Measurements from ENCODE around the gene MED12L. TPM values are rescaled to one million over a fixed set of nuclear protein-coding genes. Genes with fewer than 3 reads are reported as not detected.

The MED12L gene
- polyA plus RNA-seq, 1 of the 3 experiments (the other 2 are of a cell fraction), result 0.03 TPM

DNA sequence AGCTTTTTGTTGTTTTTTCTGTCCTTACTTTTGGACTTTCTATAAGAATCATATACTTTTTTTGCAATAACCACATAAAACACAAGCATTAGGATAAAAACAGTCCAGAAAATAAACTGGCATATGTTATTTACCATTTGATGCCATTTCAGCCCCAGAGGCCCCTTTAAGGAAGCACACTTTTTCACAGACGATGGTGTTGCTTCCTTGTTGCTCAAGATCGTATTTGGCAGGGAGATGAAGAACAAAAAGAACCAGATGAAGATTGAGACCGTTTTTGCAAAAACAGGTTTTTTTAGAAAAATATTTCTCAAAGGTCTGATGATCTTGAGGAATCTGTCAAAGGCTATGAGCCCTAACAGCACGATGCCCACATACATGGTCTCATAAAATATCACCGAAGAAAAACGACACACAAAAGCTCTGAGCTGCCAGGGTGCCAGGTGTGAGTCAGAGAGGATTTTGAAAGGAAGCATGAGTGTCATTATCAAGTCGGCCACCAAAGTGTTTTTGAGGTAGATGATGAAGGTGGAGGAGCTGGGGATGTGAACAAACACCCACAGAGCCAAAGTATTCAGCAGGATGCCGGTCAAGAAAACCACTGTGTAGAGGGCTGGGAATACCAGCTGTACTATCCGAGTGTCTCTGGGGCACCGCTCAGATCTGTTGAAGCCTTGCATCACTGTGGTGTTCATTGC is 243.0 kb downstream of the MED12L start (continued):
- TF ChIP-seq, protein P1, sequence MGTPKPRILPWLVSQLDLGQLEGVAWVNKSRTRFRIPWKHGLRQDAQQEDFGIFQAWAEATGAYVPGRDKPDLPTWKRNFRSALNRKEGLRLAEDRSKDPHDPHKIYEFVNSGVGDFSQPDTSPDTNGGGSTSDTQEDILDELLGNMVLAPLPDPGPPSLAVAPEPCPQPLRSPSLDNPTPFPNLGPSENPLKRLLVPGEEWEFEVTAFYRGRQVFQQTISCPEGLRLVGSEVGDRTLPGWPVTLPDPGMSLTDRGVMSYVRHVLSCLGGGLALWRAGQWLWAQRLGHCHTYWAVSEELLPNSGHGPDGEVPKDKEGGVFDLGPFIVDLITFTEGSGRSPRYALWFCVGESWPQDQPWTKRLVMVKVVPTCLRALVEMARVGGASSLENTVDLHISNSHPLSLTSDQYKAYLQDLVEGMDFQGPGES (IDR thresholded peaks at IDR 0.05; ENCODE audit: low read depth, low read length), result no peak
- TF ChIP-seq EP300 (IDR thresholded peaks at IDR 0.05; ENCODE audit: borderline replicate concordance in 1 of 2, low read depth in 1 of 2, low read length in 1 of 2) (no peak), FOXJ3 (CRISPR knock-in tag; IDR thresholded peaks at IDR 0.05) (no peak), RFX5 (IDR thresholded peaks at IDR 0.05; ENCODE audit: low read length) (no peak), GABPA (IDR thresholded peaks at IDR 0.05; ENCODE audit: low read depth) (no peak), MEF2A (IDR thresholded peaks at IDR 0.05; ENCODE audit: borderline replicate concordance, low read depth) (no peak), NFIC (IDR thresholded peaks at IDR 0.05; ENCODE audit: borderline replicate concordance) (no peak), FOXM1 (IDR thresholded peaks at IDR 0.05; ENCODE audit: low read depth) (no peak), RXRA (IDR thresholded peaks at IDR 0.05; ENCODE audit: borderline replicate concordance, low read depth) (no peak), SMC3 (IDR thresholded peaks at IDR 0.05; ENCODE audit: low read depth, low read length) (no peak), EZH2phosphoT487 (IDR thresholded peaks at IDR 0.05; ENCODE audit: borderline replicate concordance, low read depth) (no peak), RCOR1 (IDR thresholded peaks at IDR 0.05; ENCODE audit: low read length) (no peak)
- TF ChIP-seq, protein P2, sequence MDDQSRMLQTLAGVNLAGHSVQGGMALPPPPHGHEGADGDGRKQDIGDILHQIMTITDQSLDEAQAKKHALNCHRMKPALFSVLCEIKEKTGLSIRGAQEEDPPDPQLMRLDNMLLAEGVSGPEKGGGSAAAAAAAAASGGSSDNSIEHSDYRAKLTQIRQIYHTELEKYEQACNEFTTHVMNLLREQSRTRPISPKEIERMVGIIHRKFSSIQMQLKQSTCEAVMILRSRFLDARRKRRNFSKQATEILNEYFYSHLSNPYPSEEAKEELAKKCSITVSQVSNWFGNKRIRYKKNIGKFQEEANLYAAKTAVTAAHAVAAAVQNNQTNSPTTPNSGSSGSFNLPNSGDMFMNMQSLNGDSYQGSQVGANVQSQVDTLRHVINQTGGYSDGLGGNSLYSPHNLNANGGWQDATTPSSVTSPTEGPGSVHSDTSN (IDR thresholded peaks at IDR 0.05), result no peak
- TF ChIP-seq, protein P3, sequence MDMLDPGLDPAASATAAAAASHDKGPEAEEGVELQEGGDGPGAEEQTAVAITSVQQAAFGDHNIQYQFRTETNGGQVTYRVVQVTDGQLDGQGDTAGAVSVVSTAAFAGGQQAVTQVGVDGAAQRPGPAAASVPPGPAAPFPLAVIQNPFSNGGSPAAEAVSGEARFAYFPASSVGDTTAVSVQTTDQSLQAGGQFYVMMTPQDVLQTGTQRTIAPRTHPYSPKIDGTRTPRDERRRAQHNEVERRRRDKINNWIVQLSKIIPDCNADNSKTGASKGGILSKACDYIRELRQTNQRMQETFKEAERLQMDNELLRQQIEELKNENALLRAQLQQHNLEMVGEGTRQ (IDR thresholded peaks at IDR 0.05; ENCODE audit: borderline replicate concordance, low read depth, low read length), result no peak

DNA sequence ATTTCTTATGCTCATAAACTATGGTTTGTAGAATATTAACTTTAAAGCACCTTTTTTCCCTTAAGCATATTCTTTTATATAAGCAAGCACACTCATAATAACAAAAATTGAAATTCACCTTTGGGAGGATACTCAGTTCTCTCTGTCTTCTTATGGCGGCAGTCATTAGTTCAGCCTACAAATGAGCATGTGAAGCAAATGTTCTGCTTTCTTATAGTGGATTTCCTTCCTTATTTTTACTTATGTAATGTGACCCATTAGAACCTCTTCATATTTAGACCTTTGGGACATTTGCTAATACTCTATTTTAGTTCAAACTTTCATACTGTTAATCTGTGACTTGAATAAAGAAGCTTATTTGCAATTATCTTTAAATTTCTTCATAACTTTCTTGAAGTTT is 243.9 kb downstream of the MED12L start, which contains the start of gene P2RY13:
TSS of gene P2RY13 (minus strand) at position 187 of the 400 bp plus-strand sequence. CDS start at position 166, 21 bp downstream.
- no peak within 1 kb of the TSS; the same call in 1 of the 2 replicates for H2AFZ ChIP-seq (ENCODE audit: low read depth)
- H3K9ac ChIP-seq, result no peak within 1 kb of the TSS
- H3K79me2 ChIP-seq (ENCODE audit: insufficient read depth), result no peaks in the 10 kb centered on the region
- no peak within 1 kb of the TSS for H3K27ac ChIP-seq (ENCODE audit: low read depth in 2 of 2, low read length in 1 of 2)
- no peaks in the 10 kb centered on the region for H3K9me2 ChIP-seq
- no peak within 1 kb of the TSS for H3K4me3 ChIP-seq (ENCODE audit: low read depth in 2 of 2, low read length in 1 of 2)
- DNase-seq, result no peak
- WGBS (ENCODE audit: low lambda C conversion rate), result 68% methylated on average over 1 of the region's 1 CpG
- H4K20me1 ChIP-seq (ENCODE audit: insufficient read depth), result no peaks in the 10 kb centered on the region
- H3K27me3 ChIP-seq (ENCODE audit: insufficient read depth), result 0 out of 2 replicates have a peak, but pooled peaks cover 6% of the 10 kb centered on the region
- no peaks in the 10 kb centered on the region for H3K9me3 ChIP-seq
- no peaks in the 10 kb centered on the region for H3K36me3 ChIP-seq (replicated peaks in 1 of 2; ENCODE audit: control insufficient read depth in 1 of 2, insufficient read depth in 2 of 2, low read length in 1 of 2)
- ChIA-PET CTCF (interaction anchor here (1.4 kb wide), 1 partner anchor 161 kb away, joined by 4 read pairs; no protein-coding TSS in a partner anchor), POLR2A (no interaction called here)
- no peak within 1 kb of the TSS for H3K4me2 ChIP-seq
- no peaks in the 10 kb centered on the region for H3F3A ChIP-seq (replicated peaks; ENCODE audit: insufficient read depth)
- no peaks in the 10 kb centered on the region for H3K4me1 ChIP-seq (ENCODE audit: control insufficient read depth in 1 of 2, insufficient read depth in 2 of 2, low read depth in 1 of 2, low read length in 1 of 2)
- no peak for TF ChIP-seq RAD21 (IDR thresholded peaks at IDR 0.05; ENCODE audit: low read length)
- TF ChIP-seq, protein P2 (IDR thresholded peaks at IDR 0.05), result no peak
- TF ChIP-seq GATA2 (CRISPR knock-in tag; IDR thresholded peaks at IDR 0.05), result no peak
- TF ChIP-seq MXI1 (IDR thresholded peaks at IDR 0.05; ENCODE audit: low read depth, low read length), result no peak
- TF ChIP-seq JUND (IDR thresholded peaks at IDR 0.05), result no peak
- TF ChIP-seq FOSL2 (IDR thresholded peaks at IDR 0.05; ENCODE audit: borderline replicate concordance, low read depth), result no peak
- TF ChIP-seq, protein P3 (IDR thresholded peaks at IDR 0.05; ENCODE audit: borderline replicate concordance, low read depth, low read length), result no peak
- no peak for TF ChIP-seq EZH2phosphoT487 (IDR thresholded peaks at IDR 0.05; ENCODE audit: borderline replicate concordance, low read depth)
- TF ChIP-seq YY1 (IDR thresholded peaks at IDR 0.05; ENCODE audit: low read depth), result no peak
- TF ChIP-seq SMC3 (IDR thresholded peaks at IDR 0.05; ENCODE audit: low read depth, low read length), result no peak
- TF ChIP-seq, protein P4, sequence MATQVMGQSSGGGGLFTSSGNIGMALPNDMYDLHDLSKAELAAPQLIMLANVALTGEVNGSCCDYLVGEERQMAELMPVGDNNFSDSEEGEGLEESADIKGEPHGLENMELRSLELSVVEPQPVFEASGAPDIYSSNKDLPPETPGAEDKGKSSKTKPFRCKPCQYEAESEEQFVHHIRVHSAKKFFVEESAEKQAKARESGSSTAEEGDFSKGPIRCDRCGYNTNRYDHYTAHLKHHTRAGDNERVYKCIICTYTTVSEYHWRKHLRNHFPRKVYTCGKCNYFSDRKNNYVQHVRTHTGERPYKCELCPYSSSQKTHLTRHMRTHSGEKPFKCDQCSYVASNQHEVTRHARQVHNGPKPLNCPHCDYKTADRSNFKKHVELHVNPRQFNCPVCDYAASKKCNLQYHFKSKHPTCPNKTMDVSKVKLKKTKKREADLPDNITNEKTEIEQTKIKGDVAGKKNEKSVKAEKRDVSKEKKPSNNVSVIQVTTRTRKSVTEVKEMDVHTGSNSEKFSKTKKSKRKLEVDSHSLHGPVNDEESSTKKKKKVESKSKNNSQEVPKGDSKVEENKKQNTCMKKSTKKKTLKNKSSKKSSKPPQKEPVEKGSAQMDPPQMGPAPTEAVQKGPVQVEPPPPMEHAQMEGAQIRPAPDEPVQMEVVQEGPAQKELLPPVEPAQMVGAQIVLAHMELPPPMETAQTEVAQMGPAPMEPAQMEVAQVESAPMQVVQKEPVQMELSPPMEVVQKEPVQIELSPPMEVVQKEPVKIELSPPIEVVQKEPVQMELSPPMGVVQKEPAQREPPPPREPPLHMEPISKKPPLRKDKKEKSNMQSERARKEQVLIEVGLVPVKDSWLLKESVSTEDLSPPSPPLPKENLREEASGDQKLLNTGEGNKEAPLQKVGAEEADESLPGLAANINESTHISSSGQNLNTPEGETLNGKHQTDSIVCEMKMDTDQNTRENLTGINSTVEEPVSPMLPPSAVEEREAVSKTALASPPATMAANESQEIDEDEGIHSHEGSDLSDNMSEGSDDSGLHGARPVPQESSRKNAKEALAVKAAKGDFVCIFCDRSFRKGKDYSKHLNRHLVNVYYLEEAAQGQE (IDR thresholded peaks at IDR 0.05; ENCODE audit: low read depth, low read length), result no peak
- no peak for TF ChIP-seq POLR2AphosphoS5 (IDR thresholded peaks at IDR 0.05; ENCODE audit: low read depth, low read length)

Measured in SK-N-SH (cell line).